Activated CD4-positive, CD25-positive, alpha-beta regulatory T cell treated with anti-CD3 and anti-CD28 coated beads, Interleukin-2, amount 50 U/mL, for 24 hours (primary cell): Measurements from ENCODE around the gene NTSR2.

Source experiments
- ATAC-seq, 2 donors: fragments of 150-1000 bp; cut with Tn5 transposase; one replicate each; pipeline ENCODE4 v1.10.0; 2021; ENCODE audit warnings: mild to moderate bottlenecking in 1 of 2, moderate library complexity in 1 of 2

NTSR2 gene

GRCh38 chr2:11622611-11623010 lies 47.4 kb downstream of the NTSR2 start:
- no peak for ATAC-seq

GRCh38 chr2:11621410-11621809 lies 48.6 kb downstream of the NTSR2 start:
- no peak for ATAC-seq

- ATAC-seq, result no peak
These were observed 51.3 kb downstream of the NTSR2 start for GRCh38 chr2:11618708-11619062.

GRCh38 chr2:11617984-11618707 lies 51.8 kb downstream of the NTSR2 start:
- no peak for ATAC-seq

- no peak for ATAC-seq
These were observed 52.5 kb downstream of the NTSR2 start for GRCh38 chr2:11617527-11617926.

GRCh38 chr2:11616851-11617415 lies 53.1 kb downstream of the NTSR2 start:
- ATAC-seq, result no peak

- no peak for ATAC-seq
These were observed 53.8 kb downstream of the NTSR2 start for GRCh38 chr2:11616097-11616687.

GRCh38 chr2:11615209-11615608 lies 54.8 kb downstream of the NTSR2 start:
- no peak for ATAC-seq

- no peak for ATAC-seq
These were observed 56.7 kb downstream of the NTSR2 start for GRCh38 chr2:11613297-11613696.

- no peak for ATAC-seq
These were observed 57.3 kb downstream of the NTSR2 start for GRCh38 chr2:11612553-11613215.

- no peak for ATAC-seq
These were observed 58.7 kb downstream of the NTSR2 start for GRCh38 chr2:11611251-11611650.

GRCh38 chr2:11610624-11611242 lies 59.3 kb downstream of the NTSR2 start:
- no peak for ATAC-seq
